ENCODE data around the gene NR3C1. TPM values are rescaled to one million over a fixed set of nuclear protein-coding genes. Genes with fewer than 3 reads are reported as not detected.

Gene NR3C1
- total and polyA plus RNA-seq, 2 donors = 47.7 to 62.3 TPM

- H3K36me3 ChIP-seq (ENCODE audit: control insufficient read depth in 2 of 2, insufficient read depth in 2 of 2, low read length in 1 of 2) = peaks cover 0 to 8% of the 10 kb centered on the region in 2 donors
- DNase-seq (ENCODE audit: low read depth in 6 of 9, low spot score in 9 of 9) = no peak
- H3K27me3 ChIP-seq (ENCODE audit: control insufficient read depth in 2 of 2, insufficient read depth in 1 of 2, low read length in 1 of 2) = no peaks in the 10 kb centered on the region
- no peaks in the 10 kb centered on the region for H3K9me3 ChIP-seq (ENCODE audit: control insufficient read depth in 2 of 2, insufficient read depth in 1 of 2, low read length in 1 of 2)
- no peak overlapping the region for H3K27ac ChIP-seq (ENCODE audit: low read depth in 1 of 2, low read length in 1 of 2)
- H3K4me1 ChIP-seq (ENCODE audit: control insufficient read depth in 2 of 2, insufficient read depth in 2 of 2, low read length in 2 of 2) = peaks cover 2 to 3% of the 10 kb centered on the region in 2 donors
- 96% methylated on average over 2 of the region's 2 CpGs for WGBS
- no peak overlapping the region for H3K4me3 ChIP-seq (ENCODE audit: low read length in 2 of 2)
These were observed 39.4 kb downstream of the NR3C1 start for GRCh38 chr5:143364061-143364460.

GRCh38 chr5:143362664-143363227 is 40.7 kb downstream of the NR3C1 start:
- Histone ChIP-seq H3K4me3 (ENCODE audit: low read length in 2 of 2) (no peak overlapping the region), H3K27ac (ENCODE audit: low read depth in 1 of 2, low read length in 1 of 2) (no peak overlapping the region), H3K36me3 (ENCODE audit: control insufficient read depth in 2 of 2, insufficient read depth in 2 of 2, low read length in 1 of 2) (no peaks in the 10 kb centered on the region), H3K4me1 (ENCODE audit: control insufficient read depth in 2 of 2, insufficient read depth in 2 of 2, low read length in 2 of 2) (peaks cover 2 to 3% of the 10 kb centered on the region in 2 donors), H3K27me3 (ENCODE audit: control insufficient read depth in 2 of 2, insufficient read depth in 1 of 2, low read length in 1 of 2) (no peaks in the 10 kb centered on the region), H3K9me3 (ENCODE audit: control insufficient read depth in 2 of 2, insufficient read depth in 1 of 2, low read length in 1 of 2) (no peaks in the 10 kb centered on the region)
- DNase-seq (ENCODE audit: low read depth in 6 of 9, low spot score in 9 of 9) = no peak
- WGBS = 100% methylated on average over 1 of the region's 1 CpG

GRCh38 chr5:143361438-143361837 is 42.0 kb downstream of the NR3C1 start:
- DNase-seq (ENCODE audit: low read depth in 6 of 9, low spot score in 9 of 9) = no peak
- Histone ChIP-seq H3K36me3 (ENCODE audit: control insufficient read depth in 2 of 2, insufficient read depth in 2 of 2, low read length in 1 of 2) (no peaks in the 10 kb centered on the region), H3K4me3 (ENCODE audit: low read length in 2 of 2) (no peak overlapping the region), H3K9me3 (ENCODE audit: control insufficient read depth in 2 of 2, insufficient read depth in 1 of 2, low read length in 1 of 2) (no peaks in the 10 kb centered on the region), H3K27ac (ENCODE audit: low read depth in 1 of 2, low read length in 1 of 2) (no peak overlapping the region), H3K27me3 (ENCODE audit: control insufficient read depth in 2 of 2, insufficient read depth in 1 of 2, low read length in 1 of 2) (no peaks in the 10 kb centered on the region), H3K4me1 (ENCODE audit: control insufficient read depth in 2 of 2, insufficient read depth in 2 of 2, low read length in 2 of 2) (peaks cover 2 to 3% of the 10 kb centered on the region in 2 donors)
- WGBS = 94% methylated on average over 3 of the region's 3 CpGs

- H3K27me3 ChIP-seq (ENCODE audit: control insufficient read depth in 2 of 2, insufficient read depth in 1 of 2, low read length in 1 of 2) = no peaks in the 10 kb centered on the region
- H3K4me1 ChIP-seq (ENCODE audit: control insufficient read depth in 2 of 2, insufficient read depth in 2 of 2, low read length in 2 of 2) = peaks cover 2 to 3% of the 10 kb centered on the region in 2 donors
- DNase-seq (ENCODE audit: low read depth in 6 of 9, low spot score in 9 of 9) = no peak
- no peak overlapping the region for H3K4me3 ChIP-seq (ENCODE audit: low read length in 2 of 2)
- no peaks in the 10 kb centered on the region for H3K36me3 ChIP-seq (ENCODE audit: control insufficient read depth in 2 of 2, insufficient read depth in 2 of 2, low read length in 1 of 2)
- no peaks in the 10 kb centered on the region for H3K9me3 ChIP-seq (ENCODE audit: control insufficient read depth in 2 of 2, insufficient read depth in 1 of 2, low read length in 1 of 2)
- no peak overlapping the region for H3K27ac ChIP-seq (ENCODE audit: low read depth in 1 of 2, low read length in 1 of 2)
These were observed 42.7 kb downstream of the NR3C1 start for GRCh38 chr5:143360755-143361154.

GRCh38 chr5:143359869-143360268 is 43.6 kb downstream of the NR3C1 start:
- peak in 1 of 9 donors; percentile 33 for DNase-seq (ENCODE audit: low read depth in 6 of 9, low spot score in 9 of 9)
- 79% methylated on average over 2 of the region's 2 CpGs for WGBS
- Histone ChIP-seq H3K4me1 (ENCODE audit: control insufficient read depth in 2 of 2, insufficient read depth in 2 of 2, low read length in 2 of 2) (peaks cover 2 to 3% of the 10 kb centered on the region in 2 donors), H3K9me3 (ENCODE audit: control insufficient read depth in 2 of 2, insufficient read depth in 1 of 2, low read length in 1 of 2) (no peaks in the 10 kb centered on the region), H3K36me3 (ENCODE audit: control insufficient read depth in 2 of 2, insufficient read depth in 2 of 2, low read length in 1 of 2) (no peaks in the 10 kb centered on the region), H3K4me3 (ENCODE audit: low read length in 2 of 2) (no peak overlapping the region), H3K27ac (ENCODE audit: low read depth in 1 of 2, low read length in 1 of 2) (no peak overlapping the region), H3K27me3 (ENCODE audit: control insufficient read depth in 2 of 2, insufficient read depth in 1 of 2, low read length in 1 of 2) (no peaks in the 10 kb centered on the region)

GRCh38 chr5:143356855-143357583 is 46.5 kb downstream of the NR3C1 start:
- WGBS = 79% methylated on average over 4 of the region's 4 CpGs
- Histone ChIP-seq H3K36me3 (ENCODE audit: control insufficient read depth in 2 of 2, insufficient read depth in 2 of 2, low read length in 1 of 2) (no peaks in the 10 kb centered on the region), H3K9me3 (ENCODE audit: control insufficient read depth in 2 of 2, insufficient read depth in 1 of 2, low read length in 1 of 2) (no peaks in the 10 kb centered on the region), H3K27me3 (ENCODE audit: control insufficient read depth in 2 of 2, insufficient read depth in 1 of 2, low read length in 1 of 2) (no peaks in the 10 kb centered on the region), H3K4me3 (ENCODE audit: low read length in 2 of 2) (no peak overlapping the region), H3K4me1 (ENCODE audit: control insufficient read depth in 2 of 2, insufficient read depth in 2 of 2, low read length in 2 of 2) (peaks cover 19 to 23% of the 10 kb centered on the region in 2 donors), H3K27ac (ENCODE audit: low read depth in 1 of 2, low read length in 1 of 2) (no peak overlapping the region)
- no peak for DNase-seq (ENCODE audit: low read depth in 6 of 9, low spot score in 9 of 9)

GRCh38 chr5:143355710-143356109 is 47.8 kb downstream of the NR3C1 start:
- Histone ChIP-seq H3K4me3 (ENCODE audit: low read length in 2 of 2) (no peak overlapping the region), H3K36me3 (ENCODE audit: control insufficient read depth in 2 of 2, insufficient read depth in 2 of 2, low read length in 1 of 2) (no peaks in the 10 kb centered on the region), H3K27ac (ENCODE audit: low read depth in 1 of 2, low read length in 1 of 2) (peak overlapping the region in 1 of 2 donors; percentile 10), H3K9me3 (ENCODE audit: control insufficient read depth in 2 of 2, insufficient read depth in 1 of 2, low read length in 1 of 2) (no peaks in the 10 kb centered on the region), H3K27me3 (ENCODE audit: control insufficient read depth in 2 of 2, insufficient read depth in 1 of 2, low read length in 1 of 2) (no peaks in the 10 kb centered on the region), H3K4me1 (ENCODE audit: control insufficient read depth in 2 of 2, insufficient read depth in 2 of 2, low read length in 2 of 2) (peaks cover 23 to 26% of the 10 kb centered on the region in 2 donors)
- peak in 2 of 9 donors; percentile 13 to 46 for DNase-seq (ENCODE audit: low read depth in 6 of 9, low spot score in 9 of 9)

- Histone ChIP-seq H3K36me3 (ENCODE audit: control insufficient read depth in 2 of 2, insufficient read depth in 2 of 2, low read length in 1 of 2) (no peaks in the 10 kb centered on the region), H3K27ac (ENCODE audit: low read depth in 1 of 2, low read length in 1 of 2) (peak overlapping the region; percentile 60 to 65), H3K4me1 (ENCODE audit: control insufficient read depth in 2 of 2, insufficient read depth in 2 of 2, low read length in 2 of 2) (peaks cover 25 to 33% of the 10 kb centered on the region in 2 donors), H3K4me3 (ENCODE audit: low read length in 2 of 2) (peak overlapping the region in 1 of 2 donors; percentile 18), H3K27me3 (ENCODE audit: control insufficient read depth in 2 of 2, insufficient read depth in 1 of 2, low read length in 1 of 2) (no peaks in the 10 kb centered on the region), H3K9me3 (ENCODE audit: control insufficient read depth in 2 of 2, insufficient read depth in 1 of 2, low read length in 1 of 2) (no peaks in the 10 kb centered on the region)
- 19% methylated on average over 3 of the region's 3 CpGs for WGBS
- peak in 1 of 9 donors; percentile 41 for DNase-seq (ENCODE audit: low read depth in 6 of 9, low spot score in 9 of 9)
These were observed 49.5 kb downstream of the NR3C1 start for GRCh38 chr5:143354025-143354424.

- Histone ChIP-seq H3K4me3 (ENCODE audit: low read length in 2 of 2) (no peak overlapping the region), H3K4me1 (ENCODE audit: control insufficient read depth in 2 of 2, insufficient read depth in 2 of 2, low read length in 2 of 2) (peaks cover 28 to 37% of the 10 kb centered on the region in 2 donors)
These were observed 50.8 kb downstream of the NR3C1 start for GRCh38 chr5:143352691-143353090.

More at GRCh38 chr5:143352691-143353090, 50.8 kb downstream of the NR3C1 start:
- no peaks in the 10 kb centered on the region for H3K27me3 ChIP-seq (ENCODE audit: control insufficient read depth in 2 of 2, insufficient read depth in 1 of 2, low read length in 1 of 2)
- peak in 7 of 9 donors; percentile 25 to 71 (median 39) for DNase-seq (ENCODE audit: low read depth in 6 of 9, low spot score in 9 of 9)
- 6% methylated on average over 1 of the region's 1 CpG for WGBS
- peak overlapping the region; percentile 25 to 65 for H3K27ac ChIP-seq (ENCODE audit: low read depth in 1 of 2, low read length in 1 of 2)
- no peaks in the 10 kb centered on the region for H3K9me3 ChIP-seq (ENCODE audit: control insufficient read depth in 2 of 2, insufficient read depth in 1 of 2, low read length in 1 of 2)
- peaks cover 0 to 2% of the 10 kb centered on the region in 2 donors for H3K36me3 ChIP-seq (ENCODE audit: control insufficient read depth in 2 of 2, insufficient read depth in 2 of 2, low read length in 1 of 2)
